Neutrophil (primary cell): ENCODE measurements around the gene ZSWIM3.

Source experiments
- H3K27ac ChIP-seq: fragments of 200-600 bp; sonication (generic); 2 replicates; pipeline ENCODE4 v1.5.1; 2016; ENCODE audit warnings: mild to moderate bottlenecking, moderate library complexity
- H3K27me3 ChIP-seq: fragments of 200-600 bp; sonication (generic); 2 replicates; pipeline ENCODE4 v1.6.0; 2016; ENCODE audit warnings: mild to moderate bottlenecking
- H3K36me3 ChIP-seq: fragments of 200-600 bp; sonication (generic); 2 replicates; pipeline ENCODE4 v1.5.1; 2017
- H3K4me1 ChIP-seq, 2 experiments: fragments of 200-600 bp in 1 of 2; sonication (generic) in 1 of 2; 1 replicate in 1 of 2; 2 replicates in 1 of 2; pipeline versions ENCODE4 v1.5.1 to v1.6.1; 2013 to 2016; ENCODE audit warnings: low read depth in 1 of 2, low read length in 1 of 2, mild to moderate bottlenecking in 1 of 2, moderate library complexity in 1 of 2; ENCODE audit not compliant: control insufficient read depth in 1 of 2, insufficient read depth in 1 of 2
- H3K4me3 ChIP-seq, 2 experiments: fragments of 200-600 bp in 1 of 2; sonication (generic) in 1 of 2; 1 replicate in 1 of 2; 2 replicates in 1 of 2; pipeline ENCODE4 v1.5.1; 2013 to 2016; ENCODE audit warnings: low read depth in 1 of 2, low read length in 1 of 2, mild to moderate bottlenecking in 1 of 2, moderate library complexity in 1 of 2
- H3K9me3 ChIP-seq: fragments of 200-600 bp; sonication (generic); 2 replicates; pipeline ENCODE4 v1.5.1; 2016
- TF ChIP-seq, protein P1 (sequence below): fragments of 200-600 bp; sonication (generic); IDR thresholded peaks from 2 replicates; pipeline ENCODE4 v1.5.1; 2016; ENCODE audit warnings: antibody characterized with exemption

The ZSWIM3 gene

DNA sequence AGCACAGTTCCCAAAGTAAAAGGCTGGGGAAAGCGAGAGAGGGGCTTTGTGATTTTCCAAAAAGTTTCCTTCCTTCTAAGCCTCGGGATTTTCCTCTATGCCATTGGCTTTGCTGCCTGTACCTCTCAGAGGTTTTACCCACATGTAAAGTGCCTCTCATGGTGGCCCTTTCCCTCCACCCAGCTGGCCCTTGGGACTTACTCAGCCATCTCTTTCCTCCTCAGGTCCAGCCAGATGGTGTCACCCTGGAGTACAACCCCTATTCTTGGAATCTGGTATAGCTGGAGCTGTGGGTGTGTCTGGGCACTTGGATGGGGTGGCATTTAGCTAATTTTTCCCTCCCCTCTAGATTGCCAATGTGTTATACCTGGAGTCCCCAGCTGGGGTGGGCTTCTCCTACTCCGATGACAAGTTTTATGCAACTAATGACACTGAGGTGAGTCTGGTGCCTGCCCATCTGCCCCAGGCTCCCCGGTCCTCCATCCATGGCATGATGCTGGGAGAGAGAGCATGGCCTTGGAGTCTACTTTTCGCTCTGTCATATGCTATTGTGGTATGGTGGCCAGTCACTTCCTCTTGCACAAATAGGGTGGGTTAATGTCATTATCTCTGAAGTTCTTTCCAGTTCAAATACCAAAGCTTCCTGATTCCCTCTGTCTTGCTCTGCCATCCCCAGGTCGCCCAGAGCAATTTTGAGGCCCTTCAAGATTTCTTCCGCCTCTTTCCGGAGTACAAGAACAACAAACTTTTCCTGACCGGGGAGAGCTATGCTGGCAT, 34.8 kb downstream of the ZSWIM3 start:
- H3K9me3 ChIP-seq, result no peaks in the 10 kb centered on the region
- H3K27ac ChIP-seq, result peak overlapping the region; percentile 88
- H3K4me3 ChIP-seq, result peak overlapping the region; percentile 91 to 94
- peaks cover 38% of the 10 kb centered on the region for H3K36me3 ChIP-seq
- TF ChIP-seq, protein P1, sequence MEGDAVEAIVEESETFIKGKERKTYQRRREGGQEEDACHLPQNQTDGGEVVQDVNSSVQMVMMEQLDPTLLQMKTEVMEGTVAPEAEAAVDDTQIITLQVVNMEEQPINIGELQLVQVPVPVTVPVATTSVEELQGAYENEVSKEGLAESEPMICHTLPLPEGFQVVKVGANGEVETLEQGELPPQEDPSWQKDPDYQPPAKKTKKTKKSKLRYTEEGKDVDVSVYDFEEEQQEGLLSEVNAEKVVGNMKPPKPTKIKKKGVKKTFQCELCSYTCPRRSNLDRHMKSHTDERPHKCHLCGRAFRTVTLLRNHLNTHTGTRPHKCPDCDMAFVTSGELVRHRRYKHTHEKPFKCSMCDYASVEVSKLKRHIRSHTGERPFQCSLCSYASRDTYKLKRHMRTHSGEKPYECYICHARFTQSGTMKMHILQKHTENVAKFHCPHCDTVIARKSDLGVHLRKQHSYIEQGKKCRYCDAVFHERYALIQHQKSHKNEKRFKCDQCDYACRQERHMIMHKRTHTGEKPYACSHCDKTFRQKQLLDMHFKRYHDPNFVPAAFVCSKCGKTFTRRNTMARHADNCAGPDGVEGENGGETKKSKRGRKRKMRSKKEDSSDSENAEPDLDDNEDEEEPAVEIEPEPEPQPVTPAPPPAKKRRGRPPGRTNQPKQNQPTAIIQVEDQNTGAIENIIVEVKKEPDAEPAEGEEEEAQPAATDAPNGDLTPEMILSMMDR, result no peak
- H3K4me1 ChIP-seq, result peaks cover 41 to 46% of the 10 kb centered on the region in 2 experiments
- H3K27me3 ChIP-seq, result no peaks in the 10 kb centered on the region

DNA sequence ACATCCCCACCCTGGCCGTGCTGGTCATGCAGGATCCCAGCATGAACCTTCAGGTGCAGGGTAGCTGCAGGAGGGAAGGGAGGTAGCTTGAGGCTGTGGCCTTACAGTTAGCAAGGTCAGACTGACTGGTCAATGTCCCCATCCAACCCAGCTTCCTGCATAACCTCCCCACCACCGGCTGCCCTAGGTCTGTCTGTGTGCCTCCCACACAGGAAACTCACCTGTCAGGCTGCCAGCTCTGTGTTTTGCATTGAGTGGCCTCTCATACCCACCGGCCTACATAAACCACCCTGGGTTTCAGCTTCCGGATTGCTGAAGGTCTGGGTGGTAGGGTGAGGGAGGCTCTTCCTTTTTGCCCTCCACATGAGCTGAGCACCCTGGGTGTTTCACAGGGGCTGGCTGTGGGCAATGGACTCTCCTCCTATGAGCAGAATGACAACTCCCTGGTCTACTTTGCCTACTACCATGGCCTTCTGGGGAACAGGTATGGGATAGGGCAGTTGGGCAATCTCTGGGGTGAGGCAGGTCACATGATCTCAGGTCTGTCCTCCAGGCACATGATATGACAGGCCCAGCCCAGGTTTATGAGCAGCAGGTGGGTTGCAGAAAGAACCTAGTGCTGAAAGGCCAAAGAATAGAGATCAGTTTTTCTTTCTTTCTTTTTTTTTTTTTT, 35.5 kb downstream of the ZSWIM3 start:
- Histone ChIP-seq H3K27me3 (no peaks in the 10 kb centered on the region), H3K4me1 (peaks cover 41 to 46% of the 10 kb centered on the region in 2 experiments), H3K36me3 (peaks cover 45% of the 10 kb centered on the region), H3K4me3 (peak overlapping the region; percentile 91 to 94), H3K27ac (peak overlapping the region; percentile 88), H3K9me3 (no peaks in the 10 kb centered on the region)
- TF ChIP-seq, protein P1, result no peak

DNA sequence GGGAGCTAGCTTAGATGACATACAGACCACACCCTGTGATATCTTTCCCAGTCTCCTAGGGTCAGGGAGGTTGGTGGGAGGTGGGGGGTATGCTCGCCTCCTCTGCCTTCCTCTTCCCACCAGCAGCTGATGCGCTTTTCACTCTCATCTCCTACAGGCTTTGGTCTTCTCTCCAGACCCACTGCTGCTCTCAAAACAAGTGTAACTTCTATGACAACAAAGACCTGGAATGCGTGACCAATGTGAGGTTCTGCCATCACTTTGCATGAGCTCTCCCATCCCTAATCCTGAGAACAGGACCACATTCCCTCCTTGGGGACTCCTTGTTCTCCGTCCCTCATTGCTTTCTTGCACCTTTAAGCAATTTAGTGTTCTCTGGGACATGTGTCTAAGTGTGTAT, 36.4 kb downstream of the ZSWIM3 start:
- Histone ChIP-seq H3K36me3 (peaks cover 54% of the 10 kb centered on the region), H3K27ac (peak overlapping the region; percentile 88), H3K4me1 (peaks cover 41 to 46% of the 10 kb centered on the region in 2 experiments), H3K4me3 (no peak overlapping the region), H3K9me3 (no peaks in the 10 kb centered on the region), H3K27me3 (no peaks in the 10 kb centered on the region)
- TF ChIP-seq, protein P1, result no peak

- Histone ChIP-seq H3K27ac (no peak overlapping the region), H3K4me1 (peaks cover 41 to 46% of the 10 kb centered on the region in 2 experiments), H3K36me3 (peaks cover 64% of the 10 kb centered on the region), H3K9me3 (no peaks in the 10 kb centered on the region), H3K27me3 (no peaks in the 10 kb centered on the region), H3K4me3 (no peak overlapping the region)
- TF ChIP-seq, protein P1, result no peak
Measured at GRCh38 chr20:45894797-45895196, 37.4 kb downstream of the ZSWIM3 start.

DNA sequence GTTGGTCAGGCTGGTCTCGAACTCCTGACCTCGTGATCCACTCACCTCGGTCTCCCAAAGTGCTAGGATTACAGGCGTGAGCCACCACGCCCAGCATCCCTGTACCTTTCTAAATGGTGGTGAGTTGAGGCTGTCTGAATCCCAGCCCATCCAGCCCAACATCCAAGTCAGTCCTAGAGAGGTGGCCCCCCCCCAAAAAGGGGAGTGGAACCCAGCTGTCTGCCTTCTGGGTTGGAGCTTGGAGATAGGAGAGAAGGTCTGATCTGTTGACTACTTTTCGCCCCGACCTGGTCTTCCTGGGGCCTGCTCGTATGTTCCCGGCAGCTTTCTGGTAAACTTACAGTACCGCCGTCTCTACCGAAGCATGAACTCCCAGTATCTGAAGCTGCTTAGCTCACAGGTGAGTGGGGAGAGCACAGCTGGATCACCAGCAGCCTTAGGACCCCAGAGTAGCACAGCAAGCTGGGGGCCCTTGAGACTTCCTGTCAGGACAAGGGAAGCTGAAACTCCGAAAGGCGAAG, 39.3 kb downstream of the ZSWIM3 start:
- Histone ChIP-seq H3K4me3 (no peak overlapping the region), H3K27ac (no peak overlapping the region), H3K4me1 (peaks cover 29% of the 10 kb centered on the region in 2 experiments), H3K9me3 (no peaks in the 10 kb centered on the region), H3K36me3 (peaks cover 64% of the 10 kb centered on the region), H3K27me3 (no peaks in the 10 kb centered on the region)
- TF ChIP-seq, protein P1, result no peak
